Esophagus squamous epithelium (tissue), 4 donors: ENCODE measurements around the gene SMARCD1.

Source experiments
- CTCF ChIP-seq, 6 experiments: fragments of 450-650 bp in 4 of 6; fragments of 200-600 bp in 2 of 6; sonication (generic) in 2 of 6; IDR thresholded peaks; one replicate each; pipeline ENCODE4 v1.5.1; 2016 to 2019; ENCODE audit warnings: antibody characterized with exemption in 6 of 6, mild to moderate bottlenecking in 4 of 6, moderate library complexity in 4 of 6
- POLR2A ChIP-seq, 4 donors: fragments of 450-650 bp; IDR thresholded peaks; one replicate each; pipeline ENCODE4 v1.6.1; 2017; ENCODE audit warnings: antibody characterized with exemption in 4 of 4, mild to moderate bottlenecking in 4 of 4, moderate library complexity in 3 of 4

- TF ChIP-seq CTCF (IDR thresholded peaks at IDR 0.05) = peak; percentile 80 to 95 (median 92)
- no peak for TF ChIP-seq POLR2A (IDR thresholded peaks at IDR 0.05)
Observed at GRCh38 chr12:50070314-50071060, 14.7 kb upstream of the SMARCD1 start.
